Fibroblast of peridontal ligament (primary cell): Measurements from ENCODE around the gene ING1.

ENCODE experiments used
- DNase-seq: peaks from one replicate; pipeline ENCODE4 v3.0.0-alpha.2; 2010; ENCODE audit errors: extremely low read depth

The ING1 gene

DNA sequence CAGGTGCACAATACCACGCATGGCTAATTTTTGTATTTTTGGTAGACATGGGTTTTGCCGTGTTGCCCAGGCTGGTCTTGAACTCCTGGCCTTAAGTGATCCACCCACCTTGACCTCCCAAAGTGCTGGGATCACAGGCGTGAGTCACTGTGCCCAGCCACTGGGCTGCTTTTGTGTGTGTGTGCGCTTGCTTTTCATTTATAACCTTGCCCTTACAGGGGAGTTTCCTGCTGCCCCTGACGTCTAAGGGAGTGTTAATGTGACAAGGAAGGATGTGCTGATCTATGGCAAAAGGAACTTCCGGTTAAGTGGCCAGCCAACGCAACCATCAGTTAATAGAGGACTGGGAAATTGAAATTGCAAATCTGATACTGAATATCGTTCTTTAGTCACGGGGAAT lies 57.7 kb downstream of the ING1 start:
- no peak for DNase-seq

DNA sequence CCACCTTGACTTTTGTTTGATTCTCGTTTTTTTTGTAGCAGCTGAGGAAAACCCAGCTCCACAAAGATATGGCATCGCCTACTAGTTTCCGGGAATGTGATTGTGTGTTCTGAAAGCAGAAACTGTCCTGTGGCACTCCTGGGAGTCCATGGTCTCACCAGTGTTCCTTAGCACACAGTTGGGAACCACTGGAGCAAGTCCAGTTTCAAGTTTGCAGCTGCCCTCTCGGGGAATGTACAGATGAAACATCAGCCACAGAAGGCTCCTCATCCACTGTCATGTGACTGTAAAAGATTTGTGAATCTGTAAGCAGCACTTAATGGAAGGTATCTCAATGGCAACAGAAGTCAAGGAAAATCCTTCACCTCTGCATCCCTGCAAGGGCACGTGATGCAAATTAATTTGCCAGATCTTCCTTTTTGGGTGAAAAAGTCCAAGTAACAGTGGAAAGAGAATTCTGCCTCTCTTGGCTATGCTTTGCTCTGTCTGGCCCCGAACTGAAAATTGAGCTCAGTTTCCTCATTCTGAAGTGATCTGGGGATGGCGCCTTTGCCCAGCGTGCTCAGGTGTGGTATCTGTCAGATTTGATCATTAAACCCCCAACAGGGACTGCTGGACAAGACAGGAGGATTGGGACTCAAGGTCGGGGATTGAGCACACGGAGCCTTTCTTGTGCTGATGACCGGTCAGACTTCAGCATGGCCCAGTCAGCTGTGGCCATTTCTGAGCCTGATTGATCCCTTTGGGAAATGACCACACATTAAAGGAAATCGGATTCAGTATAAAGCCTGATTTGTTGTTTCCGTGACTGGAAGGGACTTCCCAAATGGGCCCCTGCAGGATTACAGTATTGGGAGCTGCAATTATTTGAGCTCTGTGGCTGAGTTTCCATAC lies 58.8 kb downstream of the ING1 start:
- DNase-seq = no peak
